Left lung (tissue), 10 donors: ENCODE results near the gene PNMA8C. TPM values are rescaled to one million over a fixed set of nuclear protein-coding genes. Genes with fewer than 3 reads are reported as not detected.

ENCODE experiments used
- ATAC-seq: fragments of 200-7000 bp; cut with Tn5 transposase; one replicate; pipeline ENCODE4 v1.9.1; 2020; ENCODE audit warnings: moderate library complexity
- DNase-seq, 4 donors: peaks; one replicate each; pipeline ENCODE4 v3.0.0-alpha.2; 2013 to 2020
- H3K27ac ChIP-seq, 2 donors: fragments of 200-600 bp; sonication (generic) in 1 of 2; one replicate each; pipeline versions ENCODE4 v1.5.0 to v1.8.0; 2020 to 2021
- H3K27me3 ChIP-seq, 2 donors: fragments of 200-600 bp; sonication (generic) in 1 of 2; one replicate each; pipeline versions ENCODE4 v1.5.0 to v1.8.0; 2020 to 2021
- H3K36me3 ChIP-seq, 2 donors: fragments of 200-600 bp; sonication (generic) in 1 of 2; one replicate each; pipeline versions ENCODE4 v1.5.0 to v1.8.0; 2020 to 2021
- H3K4me1 ChIP-seq, 2 donors: fragments of 200-600 bp; one replicate each; pipeline ENCODE4 v1.8.0; 2021
- H3K4me3 ChIP-seq, 2 donors: fragments of 200-600 bp; sonication (generic) in 1 of 2; one replicate each; pipeline versions ENCODE4 v1.5.0 to v1.8.0; 2020 to 2021; ENCODE audit warnings: mild to moderate bottlenecking in 1 of 2
- H3K9me3 ChIP-seq, 2 donors: fragments of 200-600 bp; sonication (generic) in 1 of 2; one replicate each; pipeline versions ENCODE4 v1.5.0 to v1.8.0; 2020 to 2021
- CTCF ChIP-seq, 2 donors: fragments of 200-600 bp; sonication (generic) in 1 of 2; IDR thresholded peaks; one replicate each; pipeline versions ENCODE4 v1.5.0 to v1.8.0; 2021; ENCODE audit warnings: antibody characterized with exemption in 2 of 2
- intact Hi-C, 2 donors: fragments of 100-400 bp; cut with DNase I; formaldehyde crosslinking; loops; one replicate each; pipeline versions ENCODE4 v1.11.2 to v1.14.2; 2022
- polyA plus RNA-seq, 6 donors: library from polyadenylated mRNA; unstranded; fragments of 120-200 nt; gene quantifications; one replicate each; pipeline ENCODE4 v1.2.1, GENCODE V29; 2013; ENCODE audit not compliant: insufficient read length in 6 of 6
- total RNA-seq, 2 donors: library from RNA; stranded (reverse); fragmentation: NEBNext Ultra II Directional; extraction: Animal tissue kit (Norgen Biotek cat#: 25700); gene quantifications; one replicate each; pipeline ENCODE4 v1.2.1, GENCODE V29; 2021
- donor health status: DM: no; HTN: yes; CAD: no.
- donor health status: DM: no; HTN: no; CAD: no.

PNMA8C gene
- total and polyA plus RNA-seq, 8 donors, result 0.09 to 1.5 (median 0.38) TPM

- Histone ChIP-seq H3K4me3 (no peak overlapping the region), H3K4me1 (no peaks in the 10 kb centered on the region), H3K9me3 (no peaks in the 10 kb centered on the region), H3K36me3 (no peaks in the 10 kb centered on the region), H3K27me3 (peaks cover 0 to 9% of the 10 kb centered on the region in 2 donors), H3K27ac (no peak overlapping the region)
- ATAC-seq (no peak), DNase-seq (no peak)
- intact Hi-C loops, result no loop called here
- TF ChIP-seq CTCF (IDR thresholded peaks at IDR 0.05), result no peak
Observed at GRCh38 chr19:46450737-46451136, 22.0 kb upstream of the PNMA8C start.

GRCh38 chr19:46449228-46449627 is 20.5 kb upstream of the PNMA8C start:
- intact Hi-C loops, result no loop called here
- ATAC-seq (no peak), DNase-seq (no peak)
- Histone ChIP-seq H3K9me3 (no peaks in the 10 kb centered on the region), H3K4me3 (no peak overlapping the region), H3K36me3 (no peaks in the 10 kb centered on the region), H3K27me3 (no peaks in the 10 kb centered on the region), H3K4me1 (no peaks in the 10 kb centered on the region), H3K27ac (no peak overlapping the region)
- no peak for TF ChIP-seq CTCF (IDR thresholded peaks at IDR 0.05)

- H3K4me1 ChIP-seq, result no peaks in the 10 kb centered on the region
- H3K27ac ChIP-seq, result no peak overlapping the region
- ATAC-seq (no peak), DNase-seq (no peak)
- H3K36me3 ChIP-seq, result no peaks in the 10 kb centered on the region
- H3K4me3 ChIP-seq, result no peak overlapping the region
- H3K9me3 ChIP-seq, result no peaks in the 10 kb centered on the region
- intact Hi-C loops, result no loop called here
- no peak for TF ChIP-seq CTCF (IDR thresholded peaks at IDR 0.05)
- no peaks in the 10 kb centered on the region for H3K27me3 ChIP-seq
Observed at GRCh38 chr19:46448601-46449000, 19.9 kb upstream of the PNMA8C start.

- intact Hi-C loops, result no loop called here
- ATAC-seq, result no peak
- TF ChIP-seq CTCF (IDR thresholded peaks at IDR 0.05), result no peak
Observed at GRCh38 chr19:46447824-46448223, 19.1 kb upstream of the PNMA8C start.

GRCh38 chr19:46447006-46447405 is 18.3 kb upstream of the PNMA8C start:
- Histone ChIP-seq H3K27me3 (no peaks in the 10 kb centered on the region), H3K27ac (no peak overlapping the region), H3K9me3 (no peaks in the 10 kb centered on the region), H3K36me3 (no peaks in the 10 kb centered on the region), H3K4me3 (no peak overlapping the region), H3K4me1 (peaks cover 0 to 11% of the 10 kb centered on the region in 2 donors)
- intact Hi-C loops, result no loop called here
- no peak for DNase-seq
- no peak for ATAC-seq
- TF ChIP-seq CTCF (IDR thresholded peaks at IDR 0.05), result no peak

More at GRCh38 chr19:46447824-46448223, 19.1 kb upstream of the PNMA8C start:
- no peaks in the 10 kb centered on the region for H3K9me3 ChIP-seq
- no peak for DNase-seq
- no peaks in the 10 kb centered on the region for H3K27me3 ChIP-seq
- no peaks in the 10 kb centered on the region for H3K36me3 ChIP-seq
- H3K4me1 ChIP-seq, result peaks cover 0 to 6% of the 10 kb centered on the region in 2 donors
- no peak overlapping the region for H3K4me3 ChIP-seq
- no peak overlapping the region for H3K27ac ChIP-seq
